Activated CD4-positive, alpha-beta T cell treated with anti-CD3 and anti-CD28 coated beads, Interleukin-2, Interleukin-6, amounts not matched to agents 100 ng/mL and 50 ng/mL, durations not matched to agents 16 hours and 8 hours (primary cell): ENCODE data around the gene ZNF892.
A peak's percentile ranks its signal among the peaks of the same experiment; 100 is the strongest.

Source experiments
- DNase-seq: peaks from one replicate; pipeline ENCODE4 v3.0.0-alpha.2; 2020

Gene ZNF892

DNA sequence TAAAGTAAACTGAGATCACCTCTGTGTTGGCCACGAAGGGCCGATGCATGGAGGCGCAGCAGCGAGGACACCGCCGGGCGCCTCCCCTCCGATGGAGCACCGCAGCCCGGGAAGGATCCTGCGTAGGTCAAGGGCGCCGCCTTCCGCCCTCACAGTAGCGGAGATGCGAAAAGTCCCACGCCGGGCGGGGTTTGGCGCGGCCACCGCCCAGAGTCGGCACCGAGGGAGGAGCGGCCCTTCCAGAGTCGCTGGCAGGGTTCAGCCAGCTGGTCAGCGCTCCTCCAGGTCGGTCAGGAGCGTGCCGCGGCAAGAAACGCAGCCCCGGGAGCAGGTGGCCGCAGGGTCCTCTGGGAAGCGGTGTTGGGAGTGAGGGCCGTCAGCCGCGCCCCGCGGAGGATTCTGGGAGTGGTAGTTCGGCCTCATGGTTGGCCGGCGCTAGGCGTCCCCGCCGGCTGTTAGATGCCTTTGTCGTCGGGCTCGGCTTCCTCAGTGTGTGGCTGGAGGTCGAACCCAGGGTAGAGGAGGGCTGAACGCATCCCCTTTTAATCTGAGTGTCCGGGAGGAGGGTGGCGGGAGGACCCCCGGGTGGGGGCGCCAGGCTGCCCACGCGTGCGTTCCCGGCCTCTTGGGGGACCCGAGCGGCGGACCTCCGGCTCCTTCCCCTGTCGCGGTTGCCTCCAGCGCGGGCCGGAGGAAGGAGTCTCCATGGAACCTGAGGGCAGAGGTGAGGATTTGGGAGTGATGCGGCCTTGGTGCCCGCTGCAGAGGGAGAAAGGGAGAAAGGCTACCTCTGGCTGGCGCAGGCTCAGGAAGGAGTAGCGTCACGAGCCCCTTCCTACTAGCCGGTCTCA lies at the start of gene ZNF892:
TSS of gene ZNF892 (plus strand) at position 411 of the 851 bp plus-strand sequence. CDS start at position 706, 295 bp downstream.
- DNase-seq, result peak; percentile 89

DNA sequence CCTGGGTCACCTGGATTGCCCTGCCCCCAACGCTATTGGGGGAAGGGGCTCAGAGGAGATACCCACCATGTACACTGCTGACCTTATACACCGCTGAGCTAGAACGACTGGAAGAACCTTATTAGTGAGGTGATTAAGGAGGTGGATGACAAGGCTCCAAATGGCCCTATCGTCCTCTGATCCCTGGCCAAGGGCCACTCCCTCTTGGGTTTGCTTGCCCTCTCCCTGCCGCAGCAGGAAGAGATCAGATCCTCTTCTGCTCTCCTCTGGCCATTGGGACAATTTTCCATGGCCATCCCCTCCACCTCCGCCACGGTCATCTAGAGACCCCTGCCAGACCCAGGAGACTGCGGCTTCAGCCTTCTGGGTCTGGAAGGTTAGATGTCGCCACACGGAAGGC lies 48.9 kb upstream of the ZNF892 start:
- no peak for DNase-seq

DNA sequence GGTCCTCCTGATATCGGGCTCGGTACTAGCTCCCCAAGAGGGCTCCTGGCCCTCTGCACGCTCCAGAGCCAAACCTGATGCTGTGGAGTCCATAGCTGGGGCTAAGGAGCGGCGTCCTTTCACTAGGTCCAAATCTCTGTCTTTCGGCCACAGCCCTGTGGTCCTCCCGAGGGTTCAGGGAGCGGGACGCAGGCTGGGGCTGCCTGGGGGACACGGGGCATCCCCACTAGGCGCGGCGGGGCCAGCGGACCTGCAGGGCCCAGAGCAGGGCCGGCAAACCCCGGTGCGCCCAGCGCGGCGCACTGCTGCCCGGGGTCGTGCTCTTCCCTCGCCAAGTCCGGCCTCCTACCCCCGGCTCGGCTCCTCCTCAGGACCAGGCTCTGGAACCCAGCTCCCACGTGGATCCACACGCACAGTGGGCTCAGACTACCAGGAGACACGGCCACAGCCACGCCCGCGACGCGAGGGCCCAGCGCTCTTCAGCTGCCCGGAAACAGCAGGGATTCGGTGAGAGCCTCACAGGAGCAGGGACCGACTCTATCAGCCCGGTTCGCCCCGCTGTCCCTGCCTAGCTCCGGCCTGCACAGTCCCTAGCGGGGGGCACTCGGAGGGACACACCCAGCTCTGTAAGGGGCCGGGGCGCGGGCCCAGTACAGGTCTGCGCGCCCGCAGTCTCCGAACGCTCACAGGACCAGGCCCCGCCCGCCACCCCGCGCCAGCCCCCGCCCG lies 48.3 kb upstream of the ZNF892 start:
- peak; percentile 26 for DNase-seq

DNA sequence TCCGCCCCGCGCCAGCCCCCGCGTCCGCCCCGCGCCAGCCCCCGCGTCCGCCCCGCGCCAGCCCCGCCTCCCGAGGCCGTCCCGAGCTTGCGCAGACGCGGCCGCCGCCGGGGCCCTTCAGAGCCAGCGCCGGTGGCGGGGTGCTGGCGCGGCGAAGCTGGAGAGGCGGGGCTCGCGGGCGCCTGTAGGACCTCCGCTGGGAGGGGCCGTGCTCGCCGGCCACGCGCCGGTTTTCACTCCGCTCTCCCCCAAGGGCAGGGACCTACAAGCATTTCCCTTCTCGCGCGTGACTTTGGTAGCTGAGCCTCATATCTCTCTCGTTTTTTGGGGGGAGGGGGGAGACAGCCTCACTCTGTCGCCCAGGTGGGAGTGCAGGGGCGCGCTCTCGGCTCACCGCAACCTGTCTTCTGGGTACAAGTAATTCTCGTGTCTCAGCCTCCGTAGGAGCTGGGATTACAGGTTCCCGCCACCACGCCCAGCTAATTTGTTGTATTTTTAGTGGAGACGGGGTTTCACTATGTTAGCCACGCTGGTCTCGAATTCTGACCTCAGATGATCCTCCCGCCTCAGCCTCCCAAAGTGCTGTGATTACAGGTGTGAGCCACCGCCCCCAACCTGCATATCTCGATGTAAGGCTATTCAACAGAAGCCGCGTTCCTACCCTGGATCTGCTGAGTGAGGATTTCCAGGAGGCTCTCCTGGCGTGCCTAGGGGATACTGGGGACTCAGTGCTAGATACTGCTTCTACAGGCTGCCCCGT lies 47.5 kb upstream of the ZNF892 start, which contains the start of gene ZNF514:
TSS of gene ZNF514 (minus strand) at position 159 of the 760 bp plus-strand sequence. CDS start 6,595 bp downstream, outside the sequence.
- DNase-seq, result peak; percentile 76

DNA sequence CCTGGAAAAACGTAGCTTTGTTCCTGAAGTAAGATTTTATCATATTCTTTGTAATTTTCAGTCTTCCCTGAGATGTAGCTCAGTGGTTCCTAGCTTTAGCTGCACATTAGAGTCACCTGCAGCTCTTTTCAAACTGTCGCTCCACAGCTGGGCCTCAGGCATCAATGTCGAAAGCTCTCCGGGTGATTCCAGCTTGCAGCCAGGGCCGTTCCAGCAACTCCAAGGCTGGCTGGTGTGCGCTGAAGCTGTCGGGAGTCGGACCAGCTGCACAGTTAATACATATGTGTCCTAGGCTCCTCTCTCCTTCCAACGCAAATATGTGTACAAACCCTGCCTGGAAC lies 42.3 kb upstream of the ZNF892 start:
- DNase-seq, result no peak

GRCh38 chr2:95165371-95166064 lies 41.8 kb upstream of the ZNF892 start, which contains the start of gene ZNF2:
Gene ZNF2, plus strand, starts transcription at chr2:95165809. Its CDS starts 10,418 bp downstream, at chr2:95176227.
- peak; percentile 98 for DNase-seq

- no peak for DNase-seq
Measured at GRCh38 chr2:95166065-95166763, 41.1 kb upstream of the ZNF892 start.

- DNase-seq, result no peak
Measured at GRCh38 chr2:95171902-95172301, 35.4 kb upstream of the ZNF892 start.

DNA sequence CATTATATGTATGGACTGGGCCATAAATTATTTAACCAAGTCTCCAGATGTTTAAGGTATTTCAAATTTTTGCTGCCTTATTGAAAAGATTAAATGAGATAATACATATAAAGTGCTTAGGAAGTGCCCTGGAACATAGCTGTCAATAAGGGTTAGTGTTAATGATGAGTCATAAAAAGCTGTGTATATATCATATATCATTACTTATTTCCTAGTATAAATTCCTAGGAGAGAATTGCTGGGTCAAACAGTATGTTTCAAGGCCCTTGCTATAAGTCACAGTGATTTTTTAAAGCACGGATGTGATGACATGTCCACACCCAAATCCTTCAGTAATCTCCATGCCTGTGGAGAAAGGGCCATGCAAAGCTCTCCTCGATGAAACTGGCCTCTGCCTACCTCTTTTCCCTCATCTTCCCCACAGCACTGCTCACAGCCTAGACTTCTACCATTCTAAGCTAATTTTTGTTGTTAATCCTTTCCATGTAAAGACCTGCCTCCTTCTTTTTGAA lies 33.2 kb upstream of the ZNF892 start:
- no peak for DNase-seq

DNA sequence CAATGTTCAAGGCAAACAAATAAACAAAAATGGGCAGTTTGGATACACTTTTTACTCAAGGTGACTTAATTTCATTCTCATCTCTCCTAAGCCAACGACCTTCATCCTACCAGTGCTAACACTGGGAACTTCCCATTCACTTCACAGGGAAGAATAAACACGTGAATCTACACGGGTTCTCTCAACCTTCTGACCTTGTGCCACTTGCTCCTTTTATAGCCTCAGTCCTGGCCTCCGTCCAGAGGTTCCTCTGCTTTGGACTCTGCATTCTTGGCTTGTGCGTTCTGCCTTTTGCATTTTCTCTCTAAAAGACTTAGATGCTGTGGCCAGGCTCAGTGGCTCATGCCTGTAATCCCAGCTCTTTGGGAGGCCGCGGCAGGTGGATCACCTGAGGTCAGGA lies 27.9 kb upstream of the ZNF892 start:
- DNase-seq, result no peak

DNA sequence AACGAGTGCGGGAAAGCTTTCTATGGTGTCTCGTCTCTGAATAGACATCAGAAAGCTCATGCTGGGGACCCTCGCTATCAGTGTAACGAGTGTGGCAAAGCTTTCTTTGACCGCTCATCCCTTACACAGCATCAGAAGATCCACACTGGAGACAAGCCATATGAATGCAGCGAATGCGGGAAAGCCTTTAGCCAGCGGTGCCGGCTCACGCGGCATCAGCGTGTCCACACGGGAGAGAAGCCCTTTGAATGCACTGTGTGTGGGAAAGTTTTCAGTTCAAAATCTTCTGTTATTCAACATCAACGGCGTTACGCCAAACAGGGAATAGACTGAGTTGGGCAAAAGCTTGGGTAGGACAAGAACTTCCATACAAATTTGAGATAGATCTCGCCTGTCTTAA lies 25.5 kb upstream of the ZNF892 start:
- no peak for DNase-seq

DNA sequence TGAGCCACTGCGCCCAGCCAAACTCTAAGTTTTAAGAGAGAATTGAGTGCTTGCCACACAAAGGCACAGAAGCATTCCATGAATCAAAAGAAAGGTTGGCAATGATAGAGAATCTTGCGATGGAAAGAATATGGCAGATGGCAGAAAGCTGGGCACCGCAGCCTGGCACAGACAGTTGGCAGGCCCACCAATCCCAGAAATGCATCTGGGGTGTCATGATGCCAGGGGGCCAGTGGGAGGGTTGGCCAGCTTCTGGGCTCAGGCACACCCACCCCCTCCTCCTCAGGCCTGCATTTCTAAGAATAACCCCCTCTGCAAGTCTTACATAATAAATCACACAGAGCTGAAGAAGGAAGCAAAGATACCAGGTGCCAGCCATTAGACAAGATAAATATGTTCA lies 22.1 kb upstream of the ZNF892 start:
- no peak for DNase-seq

DNA sequence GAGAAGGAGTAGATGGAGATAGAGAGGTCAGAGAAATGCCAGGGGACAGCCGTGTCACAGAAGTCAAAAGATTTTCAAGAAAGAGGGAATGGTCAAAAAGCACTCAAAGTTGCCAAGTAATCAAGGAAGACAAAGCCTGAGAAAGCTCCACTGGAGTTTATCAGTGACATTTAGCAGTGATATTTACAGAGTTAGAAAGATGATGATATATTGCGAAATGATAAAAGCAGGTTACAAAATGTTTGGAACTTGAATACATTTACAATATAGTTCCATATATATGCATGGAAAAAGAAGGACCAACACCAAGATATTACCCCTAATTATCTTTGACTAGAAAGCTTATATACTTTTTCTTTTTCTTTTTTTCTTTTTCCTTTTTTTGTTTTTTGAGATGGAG lies 21.3 kb upstream of the ZNF892 start:
- DNase-seq, result no peak

DNA sequence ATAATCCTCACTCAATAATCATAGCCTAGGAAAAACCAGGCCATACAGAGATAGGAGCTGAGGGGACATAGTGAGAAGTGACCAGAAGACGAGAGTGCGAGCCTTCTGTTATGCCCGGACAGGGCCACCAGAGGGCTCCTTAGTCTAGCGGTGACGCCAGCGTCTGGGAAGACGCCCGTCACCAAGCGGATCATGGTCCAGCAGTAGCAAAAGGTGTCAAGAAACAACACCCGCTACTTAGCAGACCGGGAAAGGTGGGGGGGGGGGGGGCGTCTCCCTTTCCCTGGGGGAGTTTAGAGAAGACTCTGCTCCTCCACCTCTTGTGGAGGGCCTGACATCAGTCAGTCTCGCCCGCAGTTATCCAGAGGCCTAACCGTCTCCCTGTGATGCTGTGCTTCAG lies 14.4 kb upstream of the ZNF892 start:
- DNase-seq, result peak; percentile 45

GRCh38 chr2:95203911-95204310 lies 3.4 kb upstream of the ZNF892 start:
- DNase-seq, result no peak

GRCh38 chr2:95204396-95204795 lies 2.9 kb upstream of the ZNF892 start:
- no peak for DNase-seq

GRCh38 chr2:95206096-95206495 lies 1.2 kb upstream of the ZNF892 start:
- no peak for DNase-seq

GRCh38 chr2:95208106-95208505 lies 785 bp downstream of the ZNF892 start:
- DNase-seq, result no peak

- DNase-seq, result no peak
Measured at GRCh38 chr2:95215018-95215612, 7.8 kb downstream of the ZNF892 start.

GRCh38 chr2:95220449-95220848 lies 13.1 kb downstream of the ZNF892 start:
- DNase-seq, result no peak

GRCh38 chr2:95225658-95226057 lies 18.3 kb downstream of the ZNF892 start:
- DNase-seq, result no peak
